IPS-18c (cell line): Measurements from ENCODE around the gene MAP4K4.
"Not testable (repeated sequence)": the region's sequence is repeated elsewhere in the genome, so short reads cannot be mapped to it uniquely, and the experiment has no call there.

ENCODE experiments used
- H3K4me3 ChIP-seq: 2 replicates; pipeline ENCODE4 v1.7.0; 2013; ENCODE audit warnings: low read depth, mild to moderate bottlenecking, low read length, moderate library complexity; ENCODE audit not compliant: insufficient read depth
- H3K9me3 ChIP-seq: one replicate; pipeline ENCODE4 v1.6.1; 2013; ENCODE audit warnings: mild to moderate bottlenecking, low read length, moderate library complexity; ENCODE audit not compliant: control insufficient read depth, insufficient read depth

MAP4K4 gene

GRCh38 chr2:101902169-101902568, 204.7 kb downstream of the MAP4K4 start:
- Histone ChIP-seq H3K4me3 (no peak overlapping the region), H3K9me3 (peaks cover 3% of the 10 kb centered on the region)

GRCh38 chr2:101904916-101905315, 207.4 kb downstream of the MAP4K4 start:
- Histone ChIP-seq H3K9me3 (peaks cover 3% of the 10 kb centered on the region), H3K4me3 (no peak overlapping the region)

- peaks cover 5% of the 10 kb centered on the region for H3K9me3 ChIP-seq
- H3K4me3 ChIP-seq, result no peak overlapping the region
These were observed 208.3 kb downstream of the MAP4K4 start for GRCh38 chr2:101905746-101906336.

- Histone ChIP-seq H3K9me3 (peaks cover 5% of the 10 kb centered on the region), H3K4me3 (no peak overlapping the region)
These were observed 212.3 kb downstream of the MAP4K4 start for GRCh38 chr2:101909760-101910159.

GRCh38 chr2:101912545-101912944, 215.0 kb downstream of the MAP4K4 start:
- no peak overlapping the region for H3K4me3 ChIP-seq
- peaks cover 2% of the 10 kb centered on the region for H3K9me3 ChIP-seq

GRCh38 chr2:101921319-101921952, 223.9 kb downstream of the MAP4K4 start:
- peaks cover 8% of the 10 kb centered on the region for H3K9me3 ChIP-seq
- no peak overlapping the region for H3K4me3 ChIP-seq

GRCh38 chr2:101921953-101922325, 224.4 kb downstream of the MAP4K4 start:
- peaks cover 8% of the 10 kb centered on the region for H3K9me3 ChIP-seq
- no peak overlapping the region for H3K4me3 ChIP-seq

- H3K4me3 ChIP-seq, H3K9me3 ChIP-seq: not testable (repeated sequence)
These were observed 226.8 kb downstream of the MAP4K4 start for GRCh38 chr2:101924311-101924710.

GRCh38 chr2:101930019-101930418, 232.5 kb downstream of the MAP4K4 start:
- peaks cover under 1% of the 10 kb centered on the region for H3K9me3 ChIP-seq
- H3K4me3 ChIP-seq, result no peak overlapping the region

GRCh38 chr2:101930847-101931246, 233.3 kb downstream of the MAP4K4 start:
- no peaks in the 10 kb centered on the region for H3K9me3 ChIP-seq

GRCh38 chr2:101931402-101931801, 233.9 kb downstream of the MAP4K4 start:
- Histone ChIP-seq H3K9me3 (no peaks in the 10 kb centered on the region), H3K4me3 (no peak overlapping the region)

More at GRCh38 chr2:101930847-101931246, 233.3 kb downstream of the MAP4K4 start:
- H3K4me3 ChIP-seq, result no peak overlapping the region

- H3K4me3 ChIP-seq, result not testable (repeated sequence)
These were observed 238.3 kb downstream of the MAP4K4 start for GRCh38 chr2:101935764-101936163.

GRCh38 chr2:101942851-101943250, 245.3 kb downstream of the MAP4K4 start:
- no peaks in the 10 kb centered on the region for H3K9me3 ChIP-seq
- no peak overlapping the region for H3K4me3 ChIP-seq

More at GRCh38 chr2:101935764-101936163, 238.3 kb downstream of the MAP4K4 start:
- H3K9me3 ChIP-seq, result not testable (repeated sequence)
